ENCODE measurements around the gene ADCY9. TPM values are rescaled to one million over a fixed set of nuclear protein-coding genes. Genes with fewer than 3 reads are reported as not detected.

Gene ADCY9
- total RNA-seq, 1 donor from 2014 or later: 31.9 TPM

GRCh38 chr16:4064950-4065352 lies 51.3 kb downstream of the ADCY9 start:
- Mint-ChIP-seq H3K27ac (ENCODE audit: unreplicated experiment) (no peak overlapping the region), H3K4me1 (ENCODE audit: low read depth) (peaks cover 8% of the 10 kb centered on the region), H3K9me3 (ENCODE audit: low read depth) (peaks cover 33% of the 10 kb centered on the region), H3K4me3 (ENCODE audit: unreplicated experiment) (no peak overlapping the region), H3K36me3 (ENCODE audit: low read depth) (peaks cover 20% of the 10 kb centered on the region), H3K27me3 (ENCODE audit: low read depth) (no peaks in the 10 kb centered on the region)
- no peak for TF ChIP-seq CTCF (IDR thresholded peaks at IDR 0.05)
- DNase-seq (ENCODE audit: low spot score): no peak

GRCh38 chr16:4062212-4062802 lies 53.9 kb downstream of the ADCY9 start:
- H3K4me1 Mint-ChIP-seq (ENCODE audit: low read depth): peaks cover 13% of the 10 kb centered on the region
- TF ChIP-seq CTCF (IDR thresholded peaks at IDR 0.05): no peak
- no peak overlapping the region for H3K4me3 Mint-ChIP-seq (ENCODE audit: unreplicated experiment)
- no peak for DNase-seq (ENCODE audit: low spot score)
- peaks cover 34% of the 10 kb centered on the region for H3K9me3 Mint-ChIP-seq (ENCODE audit: low read depth)
- H3K27ac Mint-ChIP-seq (ENCODE audit: unreplicated experiment): no peak overlapping the region
- H3K27me3 Mint-ChIP-seq (ENCODE audit: low read depth): no peaks in the 10 kb centered on the region
- peaks cover 22% of the 10 kb centered on the region for H3K36me3 Mint-ChIP-seq (ENCODE audit: low read depth)

GRCh38 chr16:4060823-4061222 lies 55.4 kb downstream of the ADCY9 start:
- H3K9me3 Mint-ChIP-seq (ENCODE audit: low read depth): peaks cover 34% of the 10 kb centered on the region
- H3K4me1 Mint-ChIP-seq (ENCODE audit: low read depth): peaks cover 17% of the 10 kb centered on the region
- H3K27ac Mint-ChIP-seq (ENCODE audit: unreplicated experiment): peak overlapping the region; percentile 6
- TF ChIP-seq CTCF (IDR thresholded peaks at IDR 0.05): no peak
- no peaks in the 10 kb centered on the region for H3K27me3 Mint-ChIP-seq (ENCODE audit: low read depth)
- H3K36me3 Mint-ChIP-seq (ENCODE audit: low read depth): peaks cover 22% of the 10 kb centered on the region
- DNase-seq (ENCODE audit: low spot score): no peak
- no peak overlapping the region for H3K4me3 Mint-ChIP-seq (ENCODE audit: unreplicated experiment)

- H3K27me3 Mint-ChIP-seq (ENCODE audit: low read depth): no peaks in the 10 kb centered on the region
- no peak for DNase-seq (ENCODE audit: low spot score)
- H3K4me1 Mint-ChIP-seq (ENCODE audit: low read depth): peaks cover 17% of the 10 kb centered on the region
- no peak for TF ChIP-seq CTCF (IDR thresholded peaks at IDR 0.05)
- H3K9me3 Mint-ChIP-seq (ENCODE audit: low read depth): peaks cover 34% of the 10 kb centered on the region
- H3K27ac Mint-ChIP-seq (ENCODE audit: unreplicated experiment): no peak overlapping the region
- no peak overlapping the region for H3K4me3 Mint-ChIP-seq (ENCODE audit: unreplicated experiment)
- peaks cover 22% of the 10 kb centered on the region for H3K36me3 Mint-ChIP-seq (ENCODE audit: low read depth)
Measured at GRCh38 chr16:4060009-4060408, 56.2 kb downstream of the ADCY9 start.

GRCh38 chr16:4058386-4058785 lies 57.9 kb downstream of the ADCY9 start:
- no peak overlapping the region for H3K27ac Mint-ChIP-seq (ENCODE audit: unreplicated experiment)
- H3K4me1 Mint-ChIP-seq (ENCODE audit: low read depth): peaks cover 28% of the 10 kb centered on the region
- H3K4me3 Mint-ChIP-seq (ENCODE audit: unreplicated experiment): no peak overlapping the region
- peaks cover 18% of the 10 kb centered on the region for H3K36me3 Mint-ChIP-seq (ENCODE audit: low read depth)
- peaks cover 28% of the 10 kb centered on the region for H3K9me3 Mint-ChIP-seq (ENCODE audit: low read depth)
- no peaks in the 10 kb centered on the region for H3K27me3 Mint-ChIP-seq (ENCODE audit: low read depth)
- no peak for DNase-seq (ENCODE audit: low spot score)
- no peak for TF ChIP-seq CTCF (IDR thresholded peaks at IDR 0.05)
